Activated effector memory CD4-positive, alpha-beta T cell treated with anti-CD3 and anti-CD28 coated beads, Interleukin-2, amount 50 U/mL, for 16 hours (primary cell): ENCODE results near the gene PEX14.

Source experiments
- DNase-seq: peaks from one replicate; pipeline ENCODE4 v3.0.0-alpha.2; 2020

The PEX14 gene

DNA sequence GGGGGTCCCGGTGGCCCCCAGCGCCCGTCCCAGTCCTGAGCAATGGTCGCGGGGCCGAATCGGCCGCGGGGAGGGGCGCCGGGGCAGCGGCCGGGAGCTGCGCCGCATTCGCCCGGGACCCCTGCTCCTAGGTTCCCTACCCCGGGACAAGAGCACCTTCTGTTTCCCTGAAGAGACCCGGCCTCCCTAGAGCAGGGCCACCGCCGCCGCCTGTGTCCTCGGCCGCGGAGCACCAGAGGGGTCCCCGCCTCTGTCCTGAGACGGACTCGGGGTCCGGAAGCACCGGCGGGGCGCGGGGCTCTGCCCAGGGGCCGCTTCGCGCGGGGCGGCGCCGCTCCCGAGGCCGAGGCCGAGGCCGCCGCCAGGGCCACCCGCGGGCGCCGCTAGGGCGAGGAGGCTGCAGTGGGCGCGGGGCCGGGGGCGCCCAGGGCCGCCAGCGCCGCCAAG lies 163.8 kb downstream of the PEX14 start:
- DNase-seq = no peak

- DNase-seq = no peak
These were observed 164.4 kb downstream of the PEX14 start for GRCh38 chr1:10639011-10639774.

- DNase-seq = no peak
These were observed 165.2 kb downstream of the PEX14 start for GRCh38 chr1:10639775-10640578.

GRCh38 chr1:10640843-10641553 lies 166.2 kb downstream of the PEX14 start:
- no peak for DNase-seq

GRCh38 chr1:10641976-10642375 lies 167.2 kb downstream of the PEX14 start:
- no peak for DNase-seq

DNA sequence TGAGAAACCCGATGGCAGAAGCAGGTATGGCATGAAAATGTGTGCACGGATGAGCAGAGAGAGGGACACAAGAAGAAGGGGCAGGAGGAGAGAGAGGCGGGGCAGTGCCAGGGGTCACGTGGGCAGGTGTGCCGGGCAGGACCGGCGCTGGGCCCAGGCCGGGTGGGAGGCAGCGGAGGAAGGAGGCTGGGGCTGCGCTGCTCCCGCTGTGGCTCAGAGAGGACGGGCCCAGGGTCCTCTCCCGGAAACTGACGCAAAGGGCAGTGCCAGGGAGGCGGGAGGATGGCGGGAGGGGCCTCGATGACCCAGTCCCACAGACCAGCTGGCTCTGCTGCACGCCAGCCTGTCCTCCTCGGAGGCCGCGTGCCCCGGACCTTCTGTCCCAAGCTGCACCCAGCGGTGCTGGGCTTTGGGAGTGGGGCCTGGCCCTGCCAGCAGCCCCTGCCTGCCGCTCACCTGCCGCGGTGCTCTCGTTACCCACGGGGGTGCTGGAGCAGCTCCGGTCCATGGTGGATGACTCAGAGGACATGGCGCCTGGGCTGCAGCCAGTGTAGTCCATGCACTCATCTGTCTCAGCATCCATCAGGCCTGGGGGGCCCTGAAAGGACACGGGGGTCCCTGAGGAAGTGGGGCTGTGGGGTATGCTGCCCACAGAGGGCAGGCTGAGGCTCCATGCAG lies 167.8 kb downstream of the PEX14 start:
- DNase-seq = no peak

- DNase-seq = no peak
These were observed 169.0 kb downstream of the PEX14 start for GRCh38 chr1:10643607-10644306.

- no peak for DNase-seq
These were observed 169.8 kb downstream of the PEX14 start for GRCh38 chr1:10644307-10645128.

GRCh38 chr1:10646347-10646861 lies 171.7 kb downstream of the PEX14 start:
- no peak for DNase-seq

DNA sequence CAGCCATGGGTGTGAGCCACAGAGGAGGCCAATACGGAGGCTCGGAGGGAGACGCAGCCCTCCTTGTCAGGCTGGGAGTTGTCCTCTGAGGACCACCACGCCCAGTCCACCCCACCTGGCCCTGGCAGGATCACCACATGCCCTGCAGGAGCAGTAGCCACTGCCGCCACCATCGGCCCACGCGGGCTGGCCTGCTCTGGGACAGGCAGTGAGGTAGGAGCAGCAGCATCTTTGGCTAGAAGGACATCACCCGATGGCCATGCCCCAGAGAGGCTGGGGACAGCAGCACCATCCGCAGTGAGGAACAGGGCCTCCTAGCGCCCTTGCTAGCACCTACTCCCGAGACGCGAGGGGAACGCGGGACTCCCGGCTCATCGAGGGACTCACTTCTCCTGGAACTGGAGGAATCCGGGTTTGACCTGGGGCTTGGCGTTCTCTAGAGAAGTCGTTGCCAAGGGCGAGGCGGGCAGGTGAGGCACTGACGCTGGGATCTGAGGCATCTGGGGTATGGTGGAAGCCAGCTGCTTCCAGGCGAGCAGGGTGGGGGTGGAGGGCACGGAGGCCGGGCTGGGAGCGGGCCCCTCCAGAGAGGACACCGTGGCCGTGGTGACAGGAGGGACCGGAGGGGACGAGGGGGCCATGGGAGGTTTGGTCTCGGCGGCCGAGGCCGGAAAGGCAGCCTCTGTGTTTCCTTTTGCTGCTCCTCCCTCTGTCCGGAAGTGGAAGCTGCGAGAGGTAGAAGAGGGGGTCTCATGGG lies 172.8 kb downstream of the PEX14 start:
- no peak for DNase-seq

DNA sequence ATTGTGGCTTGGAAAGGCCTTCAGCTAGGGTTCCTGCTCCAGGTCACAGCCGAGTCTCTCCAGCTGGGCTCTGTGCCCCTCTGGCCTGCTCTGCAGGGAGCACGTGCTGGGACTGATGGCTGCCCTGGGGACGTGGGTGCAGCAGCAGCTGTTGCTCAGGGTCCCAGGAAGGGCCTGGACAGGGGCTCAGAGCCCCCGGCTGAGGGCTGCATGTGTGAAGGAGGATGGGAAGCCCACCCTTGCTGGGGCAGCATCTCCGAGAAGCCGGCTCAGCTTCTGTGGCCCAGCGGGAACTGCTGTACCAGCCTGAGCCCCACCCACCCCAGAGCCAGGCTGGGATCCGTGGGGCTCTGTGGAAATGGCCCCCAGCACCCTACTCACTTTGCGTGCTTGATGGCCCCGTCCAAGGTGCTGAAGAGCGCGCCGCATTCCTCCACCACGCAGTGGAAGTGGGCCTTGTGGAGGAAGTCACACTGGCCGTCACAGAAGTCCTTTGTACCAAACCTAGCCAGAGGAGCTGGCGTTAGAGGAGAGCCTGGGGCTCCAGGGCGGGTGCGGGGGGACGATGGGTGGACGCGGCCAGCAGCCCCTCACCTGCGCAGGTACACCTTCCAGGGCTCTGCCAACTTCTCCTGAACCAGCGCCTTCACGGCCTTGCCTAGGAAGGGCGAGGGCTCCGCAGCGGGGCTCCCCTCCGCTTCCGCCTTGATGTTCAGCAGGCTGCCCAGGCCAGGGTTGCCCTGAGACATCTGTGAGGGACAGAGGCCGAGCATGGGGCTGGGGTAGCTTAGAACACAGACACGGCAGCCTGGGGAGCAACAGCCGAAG lies 174.2 kb downstream of the PEX14 start:
- no peak for DNase-seq

GRCh38 chr1:10649517-10650201 lies 174.9 kb downstream of the PEX14 start:
- no peak for DNase-seq

DNA sequence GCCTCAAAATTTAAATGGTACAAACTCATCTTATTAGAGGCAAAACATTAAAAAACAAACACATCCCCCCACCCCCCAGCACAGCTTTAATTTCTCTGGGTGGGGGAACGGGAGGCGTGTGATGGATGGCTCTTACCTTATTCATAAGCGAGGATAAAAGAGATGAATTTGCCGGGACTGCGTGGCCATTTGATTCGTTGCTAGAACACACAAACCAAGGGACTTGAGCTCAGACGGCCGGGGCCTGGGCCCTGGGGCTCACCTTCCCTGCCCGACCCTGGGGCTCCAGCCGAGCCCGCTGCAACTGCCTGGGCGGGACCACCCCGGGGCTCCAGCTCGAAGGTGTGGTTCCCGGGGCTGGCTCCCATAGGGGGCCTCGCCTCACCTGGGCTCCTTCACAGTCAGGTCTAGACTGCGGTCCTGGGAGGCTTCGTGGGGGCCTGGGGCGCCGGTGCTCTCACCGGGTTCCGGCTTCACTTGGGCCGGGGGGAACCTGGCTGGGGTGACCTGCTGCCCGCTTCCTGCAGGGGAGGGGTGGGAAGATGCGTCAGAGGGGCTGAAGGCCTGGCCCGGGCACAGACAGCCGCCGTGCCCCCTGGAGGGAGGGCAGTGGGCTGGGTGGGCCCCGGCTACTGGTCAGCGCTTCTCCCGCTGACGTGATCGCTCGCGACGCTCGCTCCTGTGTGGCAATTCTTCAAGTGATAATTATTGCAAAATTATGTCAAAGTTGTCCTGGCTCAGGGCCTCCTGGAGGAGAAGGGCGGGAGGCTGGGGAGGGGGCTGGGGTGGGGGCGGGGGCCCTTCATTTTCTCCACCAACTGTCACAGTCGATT lies 176.0 kb downstream of the PEX14 start:
- no peak for DNase-seq

DNA sequence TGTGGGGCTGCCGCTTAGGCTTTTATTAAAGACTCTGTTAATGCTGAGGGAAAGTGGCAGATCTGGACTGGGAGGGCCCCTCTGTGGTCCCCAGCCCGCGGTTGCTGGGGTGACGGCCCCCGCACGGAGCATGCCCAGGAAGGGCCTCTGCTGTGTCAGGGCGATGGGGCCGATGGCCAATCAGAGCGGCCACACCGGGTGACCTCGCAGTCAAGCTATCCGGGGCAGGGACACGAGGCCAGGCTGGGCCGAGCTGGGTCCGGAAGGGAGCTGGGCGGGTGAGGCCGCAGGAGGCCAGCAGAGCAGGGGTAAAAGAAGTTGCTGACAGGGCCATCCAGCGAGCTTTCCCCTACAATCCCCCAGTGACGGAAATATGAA lies 176.6 kb downstream of the PEX14 start:
- no peak for DNase-seq

GRCh38 chr1:10651793-10652192 lies 177.0 kb downstream of the PEX14 start:
- DNase-seq = no peak

DNA sequence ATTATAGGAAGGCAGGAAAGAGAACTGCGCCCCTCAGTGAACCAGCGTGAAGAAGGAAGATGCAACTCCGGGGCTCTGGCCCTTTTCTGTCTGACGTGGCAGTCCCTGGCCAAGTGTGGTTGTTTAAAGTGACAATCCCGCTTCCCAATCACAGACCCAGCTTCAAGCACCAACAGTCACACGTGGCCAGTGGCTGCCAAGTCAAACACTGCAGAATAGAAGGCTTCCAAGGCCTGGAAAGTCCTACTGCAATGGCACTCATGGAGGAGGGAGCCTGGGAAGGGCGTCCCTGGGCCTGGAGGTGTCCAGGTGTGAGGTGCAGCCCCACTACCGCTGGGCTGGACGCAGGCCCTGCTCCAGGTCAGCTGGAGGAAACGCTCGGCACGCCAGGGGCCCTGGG lies 177.9 kb downstream of the PEX14 start:
- no peak for DNase-seq

DNA sequence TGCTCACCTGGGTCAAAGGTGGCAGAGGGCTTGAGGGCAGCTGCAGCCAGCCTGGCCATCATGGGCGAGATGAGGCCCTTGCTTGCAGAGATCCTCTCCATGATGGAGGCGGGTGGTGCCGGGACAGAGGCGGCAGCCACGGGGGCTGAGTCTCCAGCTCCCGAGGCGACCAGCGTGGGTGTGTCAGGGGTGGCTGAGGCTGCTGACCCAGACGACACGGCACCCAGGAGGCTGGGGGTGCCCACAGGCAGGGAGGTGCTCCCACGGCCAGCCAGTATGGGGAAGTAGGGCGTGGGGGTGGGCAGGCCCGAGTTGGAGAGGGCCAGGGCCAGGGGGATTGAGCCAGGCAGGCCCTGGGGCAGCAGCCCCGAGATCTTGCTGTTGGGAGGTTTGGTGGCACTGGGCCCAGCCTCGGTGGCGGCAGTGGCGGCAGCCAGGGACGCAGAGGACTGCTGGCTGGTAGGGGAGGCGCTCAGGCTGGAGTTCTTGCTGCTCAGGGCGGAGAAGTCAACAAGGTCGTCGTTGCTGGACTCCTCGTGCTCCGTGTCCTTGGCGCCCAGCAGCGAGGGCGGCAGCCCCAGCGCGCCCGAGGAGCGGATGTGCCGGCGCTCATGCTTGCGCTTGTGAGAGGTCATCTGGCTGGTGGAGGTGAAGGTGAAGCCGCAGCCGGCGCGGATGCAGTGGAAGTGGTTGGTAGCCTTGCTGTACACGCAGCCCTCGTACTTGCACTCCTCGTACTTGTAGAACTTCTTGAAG lies 178.8 kb downstream of the PEX14 start:
- DNase-seq = no peak
